ENCODE data around the gene GLCCI1.

The GLCCI1 gene

GRCh38 chr7:8129318-8129659, 160.7 kb downstream of the GLCCI1 start (continued):
- TF ChIP-seq TSHZ2 (CRISPR knock-in tag; IDR thresholded peaks at IDR 0.05) (no peak), PATZ1 (CRISPR knock-in tag; IDR thresholded peaks at IDR 0.05; ENCODE audit: borderline replicate concordance) (no peak), GLIS3 (CRISPR knock-in tag; IDR thresholded peaks at IDR 0.05) (no peak), ZNF8 (CRISPR knock-in tag; IDR thresholded peaks at IDR 0.05) (no peak), TOX (CRISPR knock-in tag; IDR thresholded peaks at IDR 0.05; ENCODE audit: borderline replicate concordance) (no peak)

GRCh38 chr7:8130663-8131062, 162.1 kb downstream of the GLCCI1 start:
- TF ChIP-seq ZNF70 (CRISPR knock-in tag; IDR thresholded peaks at IDR 0.05): no peak
- TF ChIP-seq TCF4 (CRISPR knock-in tag; IDR thresholded peaks at IDR 0.05; ENCODE audit: borderline replicate concordance): no peak
- no peak for TF ChIP-seq TSHZ2 (CRISPR knock-in tag; IDR thresholded peaks at IDR 0.05)
- TF ChIP-seq CREB5 (CRISPR knock-in tag; IDR thresholded peaks at IDR 0.05; ENCODE audit: low read depth): no peak
- TF ChIP-seq ARNTL (CRISPR knock-in tag; IDR thresholded peaks at IDR 0.05; ENCODE audit: borderline replicate concordance, low read depth): no peak
- no peak for TF ChIP-seq ISL1 (CRISPR knock-in tag; IDR thresholded peaks at IDR 0.05)
- no peak for TF ChIP-seq TOX (CRISPR knock-in tag; IDR thresholded peaks at IDR 0.05; ENCODE audit: borderline replicate concordance)
- no peak for TF ChIP-seq SNAI2 (CRISPR knock-in tag; IDR thresholded peaks at IDR 0.05)
- TF ChIP-seq PATZ1 (CRISPR knock-in tag; IDR thresholded peaks at IDR 0.05; ENCODE audit: borderline replicate concordance): no peak
- no peak for TF ChIP-seq BACH2 (CRISPR knock-in tag; IDR thresholded peaks at IDR 0.05; ENCODE audit: borderline replicate concordance)
- no peak for TF ChIP-seq ZFP30 (CRISPR knock-in tag; IDR thresholded peaks at IDR 0.05)
- TF ChIP-seq GLIS3 (CRISPR knock-in tag; IDR thresholded peaks at IDR 0.05): no peak
- no peak for TF ChIP-seq OSR1 (CRISPR knock-in tag; IDR thresholded peaks at IDR 0.05)
- no peak for TF ChIP-seq ZFP3 (CRISPR knock-in tag; IDR thresholded peaks at IDR 0.05)
- TF ChIP-seq PPARA (CRISPR knock-in tag; IDR thresholded peaks at IDR 0.05; ENCODE audit: borderline replicate concordance): no peak
- ATAC-seq: no peak

GRCh38 chr7:8131694-8132605, 163.4 kb downstream of the GLCCI1 start:
- TF ChIP-seq CSRNP3 (CRISPR knock-in tag; IDR thresholded peaks at IDR 0.05): no peak
- no peak for TF ChIP-seq GLIS3 (CRISPR knock-in tag; IDR thresholded peaks at IDR 0.05)
- TF ChIP-seq ZNF70 (CRISPR knock-in tag; IDR thresholded peaks at IDR 0.05): no peak
- TF ChIP-seq ISL1 (CRISPR knock-in tag; IDR thresholded peaks at IDR 0.05): no peak
- TF ChIP-seq TSHZ2 (CRISPR knock-in tag; IDR thresholded peaks at IDR 0.05): no peak
- TF ChIP-seq ZFP3 (CRISPR knock-in tag; IDR thresholded peaks at IDR 0.05): no peak
- no peak for TF ChIP-seq CSDC2 (CRISPR knock-in tag; IDR thresholded peaks at IDR 0.05)
- no peak for TF ChIP-seq RARB (CRISPR knock-in tag; IDR thresholded peaks at IDR 0.05)
- no peak for TF ChIP-seq OSR1 (CRISPR knock-in tag; IDR thresholded peaks at IDR 0.05)

More at GRCh38 chr7:8131694-8132605, 163.4 kb downstream of the GLCCI1 start:
- no peak for ATAC-seq

Measured in SK-N-SH treated with all-trans-retinoic acid at 6 μM for 48 hours (cell line).